Activated CD4-positive, alpha-beta T cell treated with anti-CD3 and anti-CD28 coated beads for 36 hours (primary cell): ENCODE results near the gene FRMD4A. TPM values are rescaled to one million over a fixed set of nuclear protein-coding genes. Genes with fewer than 3 reads are reported as not detected.

ENCODE experiments used
- ATAC-seq: fragments of 200-7000 bp; cut with Tn5 transposase; one replicate; pipeline ENCODE4 v1.10.0; 2021; ENCODE audit warnings: mild to moderate bottlenecking, moderate library complexity
- CTCF ChIA-PET: fragments of 350-600 bp; sonication (Branson Sonifier 250); formaldehyde crosslinking; loops from one replicate; lab custom pipeline; 2021; ENCODE audit warnings: antibody characterized with exemption; lab: Charles Lee
- POLR2A ChIA-PET: fragments of 350-600 bp; sonication (Branson Sonifier 250); formaldehyde crosslinking; loops from one replicate; lab custom pipeline; 2021; ENCODE audit warnings: antibody characterized with exemption, inconsistent platforms; lab: Charles Lee
- DNase-seq: peaks from one replicate; pipeline ENCODE4 v3.0.0-alpha.2; 2020
- H3K27ac Mint-ChIP-seq: one replicate; pipeline ENCODE4 v1.8.0; 2021; ENCODE audit warnings: mixed read lengths
- H3K27me3 Mint-ChIP-seq: one replicate; pipeline ENCODE4 v1.8.0; 2021; ENCODE audit warnings: mixed read lengths
- H3K36me3 Mint-ChIP-seq: one replicate; pipeline ENCODE4 v1.8.0; 2021; ENCODE audit warnings: low read depth, mixed read lengths
- H3K4me1 Mint-ChIP-seq: one replicate; pipeline ENCODE4 v1.8.0; 2021; ENCODE audit warnings: mixed read lengths
- H3K4me3 Mint-ChIP-seq: one replicate; pipeline ENCODE4 v1.8.0; 2021; ENCODE audit warnings: mild to moderate bottlenecking, moderate library complexity, mixed read lengths
- H3K9me3 Mint-ChIP-seq: one replicate; pipeline ENCODE4 v1.8.0; 2021; ENCODE audit warnings: low read depth, mixed read lengths
- intact Hi-C, 2 experiments: fragments of 100-400 bp; cut with DNase I in 1 of 2; cut with micrococcal nuclease in 1 of 2; formaldehyde crosslinking; loops; one replicate each; pipeline versions ENCODE4 v1.14.2 to v1.15.1; 2022 to 2024; cut with DNase I, micrococcal nuclease
- total RNA-seq, 2 experiments: library from RNA; stranded (reverse); gene quantifications; one replicate each; pipeline ENCODE4 v1.2.3, GENCODE V29; 2021

The FRMD4A gene
- total RNA-seq, 2 experiments from 2014 or later = 0.85 to 1.3 TPM

DNA sequence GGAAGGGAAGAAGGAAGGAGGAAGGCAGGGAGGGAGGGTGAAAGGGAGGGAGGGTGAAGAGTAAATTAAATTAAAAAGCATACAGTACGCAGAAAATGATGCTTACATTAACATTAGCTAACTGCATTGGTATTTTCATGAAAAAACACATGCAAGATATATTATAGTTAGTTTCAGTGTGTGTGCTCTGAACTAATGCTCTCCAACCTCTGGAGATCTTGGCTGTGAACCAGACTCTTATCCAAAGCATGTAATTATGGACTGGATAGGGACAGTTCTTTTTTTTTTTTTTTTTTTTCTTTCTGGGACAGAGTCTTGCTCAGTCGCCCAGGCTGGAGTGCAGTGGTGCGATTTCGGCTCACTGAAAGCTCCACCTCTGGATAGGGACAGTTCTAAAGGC, 357.0 kb downstream of the FRMD4A start:
- ChIA-PET CTCF (no interaction called here), POLR2A (no interaction called here)
- Mint-ChIP-seq H3K27ac (no peak overlapping the region), H3K9me3 (no peaks in the 10 kb centered on the region), H3K36me3 (no peaks in the 10 kb centered on the region), H3K27me3 (peaks cover 5% of the 10 kb centered on the region), H3K4me3 (no peak overlapping the region), H3K4me1 (peaks cover 12% of the 10 kb centered on the region)
- no peak for ATAC-seq
- no peak for DNase-seq
- intact Hi-C loops = no loop called here

DNA sequence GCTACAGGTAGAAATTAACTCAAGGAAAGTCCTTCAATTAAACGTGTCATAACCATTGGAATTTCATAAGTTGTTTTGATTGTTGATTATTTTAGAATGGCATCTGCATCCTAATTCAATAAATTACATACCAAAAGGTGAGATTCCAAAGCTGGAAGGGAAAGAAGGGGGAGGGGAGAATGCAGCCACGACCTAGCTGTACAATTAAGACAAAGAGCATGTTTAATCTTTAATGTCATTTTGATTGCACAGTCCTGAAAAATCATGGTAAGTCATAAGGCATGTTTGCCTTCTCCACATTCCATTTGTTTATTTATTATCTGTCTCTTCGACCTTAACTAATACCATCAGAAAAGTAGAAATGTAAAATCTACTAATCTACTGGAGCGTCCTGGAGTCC, 358.1 kb downstream of the FRMD4A start:
- Mint-ChIP-seq H3K36me3 (no peaks in the 10 kb centered on the region), H3K9me3 (no peaks in the 10 kb centered on the region), H3K4me1 (peaks cover 12% of the 10 kb centered on the region), H3K27ac (no peak overlapping the region), H3K4me3 (no peak overlapping the region), H3K27me3 (peaks cover 5% of the 10 kb centered on the region)
- ChIA-PET CTCF (no interaction called here), POLR2A (no interaction called here)
- intact Hi-C loops = no loop called here
- DNase-seq = no peak
- no peak for ATAC-seq

DNA sequence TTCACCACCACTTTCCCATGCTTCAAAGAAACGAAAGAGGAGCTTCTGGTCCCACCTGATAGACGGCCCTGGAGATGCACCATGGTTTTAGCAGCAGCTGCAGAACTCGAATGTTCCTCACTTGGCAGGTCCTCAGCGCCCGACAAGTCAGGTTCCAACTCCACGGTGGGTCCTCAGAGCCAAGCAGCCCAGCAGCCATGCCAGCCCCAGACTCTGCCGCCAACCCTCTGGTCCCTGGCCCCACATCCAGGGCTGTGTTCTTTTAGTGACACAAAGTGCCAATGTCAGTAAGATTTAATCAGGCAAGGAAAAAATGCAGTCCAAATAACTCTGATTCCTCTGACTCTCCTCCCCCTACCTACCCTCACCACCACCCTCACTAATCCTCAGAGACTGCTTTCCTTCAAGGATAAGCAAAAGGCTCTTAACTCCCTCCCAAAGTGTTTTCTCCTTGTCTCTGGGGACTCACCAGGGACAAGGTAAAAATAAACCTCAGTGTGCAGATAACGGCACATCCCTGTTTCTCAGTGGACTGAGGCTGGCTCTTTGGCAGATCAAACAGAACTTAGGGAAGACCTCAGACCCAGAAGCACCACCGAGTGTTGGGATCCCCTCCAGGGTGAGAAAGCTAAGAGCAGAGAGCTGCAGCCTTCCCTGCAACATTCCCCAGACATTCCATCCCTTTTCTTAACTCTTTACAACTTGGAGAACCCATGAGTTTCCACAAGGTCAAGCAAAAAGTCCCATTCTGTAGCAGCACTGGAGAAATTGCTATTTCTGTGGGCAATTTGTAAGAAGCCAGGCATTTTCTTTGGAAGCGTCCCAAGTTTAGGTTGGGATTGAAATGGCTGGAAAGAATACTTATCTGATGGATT, 358.9 kb downstream of the FRMD4A start:
- peaks cover 5% of the 10 kb centered on the region for H3K27me3 Mint-ChIP-seq
- DNase-seq (no peak), ATAC-seq (no peak)
- H3K4me3 Mint-ChIP-seq = no peak overlapping the region
- no peaks in the 10 kb centered on the region for H3K36me3 Mint-ChIP-seq
- POLR2A ChIA-PET = no interaction called here
- intact Hi-C loops = no loop called here
- CTCF ChIA-PET = no interaction called here
- H3K4me1 Mint-ChIP-seq = peaks cover 12% of the 10 kb centered on the region
- no peak overlapping the region for H3K27ac Mint-ChIP-seq
- H3K9me3 Mint-ChIP-seq = no peaks in the 10 kb centered on the region

DNA sequence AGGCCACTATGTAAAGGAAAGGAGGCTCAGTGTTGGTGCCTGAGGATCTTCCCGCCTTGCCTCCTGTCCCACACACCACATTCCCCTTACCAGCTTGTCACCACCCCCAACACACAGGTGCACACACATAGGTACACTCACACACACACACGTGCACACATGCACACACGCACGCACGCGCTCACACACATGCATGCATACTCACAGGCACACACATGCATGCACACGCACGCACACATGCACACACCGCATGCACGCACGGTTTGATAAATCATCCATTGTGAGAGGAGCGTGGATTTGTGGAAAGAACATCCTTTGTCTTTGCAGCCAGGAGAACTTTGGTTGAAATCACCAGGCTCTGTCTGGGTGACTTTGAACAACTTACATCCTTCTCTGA, 359.8 kb downstream of the FRMD4A start:
- Mint-ChIP-seq H3K27ac (no peak overlapping the region), H3K36me3 (no peaks in the 10 kb centered on the region), H3K27me3 (peaks cover 5% of the 10 kb centered on the region), H3K9me3 (no peaks in the 10 kb centered on the region), H3K4me1 (peaks cover 12% of the 10 kb centered on the region), H3K4me3 (no peak overlapping the region)
- intact Hi-C loops = no loop called here
- ChIA-PET POLR2A (no interaction called here), CTCF (no interaction called here)
- no peak for DNase-seq
- no peak for ATAC-seq

DNA sequence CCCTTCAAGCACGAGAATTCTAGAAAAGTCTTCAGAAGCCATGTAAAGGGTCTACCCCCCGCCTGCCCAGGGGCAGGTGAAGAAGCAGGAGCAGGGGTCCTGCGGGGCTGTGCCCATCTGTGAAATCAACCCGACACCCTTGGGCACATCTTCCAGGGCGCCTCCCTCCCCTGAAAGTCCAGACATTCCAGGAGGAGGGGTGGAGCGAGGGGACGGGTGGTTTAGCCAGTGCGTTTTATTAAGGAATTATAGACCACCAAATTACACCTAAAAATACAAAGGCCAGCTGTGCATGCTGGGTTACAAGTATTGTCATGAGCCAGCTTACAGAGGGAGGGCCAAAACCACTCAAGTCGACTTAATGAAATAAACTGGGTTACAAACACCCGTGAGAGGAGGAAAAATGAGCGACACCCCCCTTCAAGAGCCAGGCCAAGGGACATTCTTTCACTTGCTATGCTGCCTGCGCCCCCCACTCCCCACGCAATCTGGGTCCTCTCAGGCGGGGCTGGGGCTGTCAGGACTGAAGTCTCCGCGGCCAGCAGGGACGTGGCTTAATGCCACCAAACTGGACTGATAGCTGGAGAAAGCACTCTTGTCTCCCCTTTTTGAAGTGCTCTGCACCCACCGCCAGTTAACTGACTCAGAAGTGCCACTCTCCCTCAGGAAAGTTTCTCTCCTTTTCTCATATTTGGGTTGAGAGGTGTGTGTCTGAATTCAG, 360.3 kb downstream of the FRMD4A start:
- no peaks in the 10 kb centered on the region for H3K9me3 Mint-ChIP-seq
- no peaks in the 10 kb centered on the region for H3K36me3 Mint-ChIP-seq
- no peak overlapping the region for H3K27ac Mint-ChIP-seq
- no peak for DNase-seq
- H3K27me3 Mint-ChIP-seq = peaks cover 5% of the 10 kb centered on the region
- ChIA-PET POLR2A (interaction anchor here (0.6 to 1.2 kb wide), 2 partner anchors 9 to 215 kb away, joined by 3 to 7 read pairs; no protein-coding TSS in a partner anchor), CTCF (interaction anchor here (0.8 kb wide), 1 partner anchor 20 kb away, joined by 3 read pairs; no protein-coding TSS in a partner anchor)
- ATAC-seq = no peak
- no peak overlapping the region for H3K4me3 Mint-ChIP-seq
- H3K4me1 Mint-ChIP-seq = peaks cover 12% of the 10 kb centered on the region
- intact Hi-C loops = no loop called here

DNA sequence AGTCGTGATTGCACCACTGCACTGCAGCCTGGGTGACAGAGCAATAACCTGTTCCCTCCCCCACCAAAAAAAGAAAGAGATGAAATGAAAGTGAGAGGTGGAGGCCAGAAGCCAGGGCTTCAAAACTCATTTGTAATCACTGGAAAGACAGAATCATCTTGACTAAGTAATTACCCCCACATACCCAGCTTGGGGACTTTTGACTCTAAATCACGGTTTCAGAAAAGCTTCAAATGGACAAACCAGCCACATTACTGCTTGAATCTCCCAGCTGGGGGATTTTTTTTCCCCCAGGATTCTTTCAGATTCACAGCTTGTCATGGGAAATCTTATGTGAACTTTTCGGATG, 361.0 kb downstream of the FRMD4A start:
- Mint-ChIP-seq H3K27ac (no peak overlapping the region), H3K9me3 (no peaks in the 10 kb centered on the region), H3K36me3 (no peaks in the 10 kb centered on the region), H3K27me3 (peaks cover 5% of the 10 kb centered on the region), H3K4me1 (peaks cover 12% of the 10 kb centered on the region), H3K4me3 (no peak overlapping the region)
- ATAC-seq = peak; percentile 93
- POLR2A ChIA-PET = interaction anchor here (0.6 to 1.2 kb wide), 2 partner anchors 9 to 215 kb away, joined by 3 to 7 read pairs; no protein-coding TSS in a partner anchor
- DNase-seq = peak; percentile 53
- intact Hi-C loops = loop anchor here in 1 of 2 experiments (1.0 kb wide), 1 partner anchor 40 kb away; no protein-coding TSS in a partner anchor
- CTCF ChIA-PET = interaction anchor here (0.8 kb wide), 1 partner anchor 19 kb away, joined by 3 read pairs; no protein-coding TSS in a partner anchor

DNA sequence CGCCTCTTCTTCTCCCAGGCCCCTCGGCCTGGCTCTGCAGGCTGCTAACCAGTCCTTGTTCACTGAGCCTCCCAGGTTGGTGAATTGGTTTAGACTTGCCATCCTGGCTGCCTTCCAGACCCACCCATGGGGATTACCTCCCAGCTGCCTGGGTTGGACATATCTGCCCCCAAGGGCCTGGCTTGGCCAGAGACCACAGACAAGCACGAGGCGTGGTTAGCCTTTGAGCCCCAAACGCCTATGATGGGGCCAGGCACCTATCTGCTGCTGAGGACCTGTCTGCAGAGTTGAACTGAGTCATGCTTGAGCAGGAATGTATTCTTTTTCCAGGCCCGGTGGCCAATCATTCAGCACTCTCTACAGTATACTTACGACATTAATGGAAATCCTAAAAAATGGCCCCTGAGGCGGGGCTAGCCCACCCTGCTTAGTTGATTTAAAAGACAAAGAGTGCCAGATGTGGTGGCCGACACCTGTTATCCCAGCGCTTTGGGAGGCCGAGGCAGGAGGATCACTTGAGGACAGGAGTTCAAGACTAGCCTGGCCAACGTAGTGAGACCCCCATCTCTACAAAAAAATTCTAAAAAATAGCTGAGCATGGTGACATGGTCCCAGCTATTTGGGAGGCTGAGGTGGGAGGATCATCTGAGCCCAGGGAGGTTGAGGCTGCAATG, 361.5 kb downstream of the FRMD4A start:
- CTCF ChIA-PET = interaction anchor here (0.8 kb wide), 1 partner anchor 19 kb away, joined by 3 read pairs; no protein-coding TSS in a partner anchor
- peaks cover 12% of the 10 kb centered on the region for H3K4me1 Mint-ChIP-seq

DNA sequence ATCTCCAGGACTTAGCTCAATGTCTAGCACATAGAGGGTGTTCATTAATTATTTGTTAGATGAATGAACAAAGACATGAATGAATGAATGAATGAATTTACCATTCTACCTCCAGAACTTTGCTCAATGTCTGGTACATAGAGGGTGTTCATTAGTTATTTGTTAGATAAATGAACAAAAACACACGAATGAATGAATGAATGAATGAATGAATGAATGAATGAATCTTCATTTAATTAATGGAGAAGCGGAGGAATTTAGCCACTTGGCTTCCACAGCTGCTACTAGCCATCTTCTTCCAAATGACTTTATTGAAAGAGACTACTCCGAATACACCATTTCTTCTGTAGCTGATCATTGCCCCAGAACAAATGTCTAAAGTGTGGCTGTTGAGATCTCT, 368.9 kb downstream of the FRMD4A start:
- intact Hi-C loops = no loop called here
- H3K4me3 Mint-ChIP-seq = no peak overlapping the region
- H3K27me3 Mint-ChIP-seq = no peaks in the 10 kb centered on the region
- H3K36me3 Mint-ChIP-seq = no peaks in the 10 kb centered on the region
- CTCF ChIA-PET = no interaction called here
- H3K9me3 Mint-ChIP-seq = no peaks in the 10 kb centered on the region
- H3K27ac Mint-ChIP-seq = no peak overlapping the region
- peaks cover 11% of the 10 kb centered on the region for H3K4me1 Mint-ChIP-seq
- ATAC-seq = no peak
- no peak for DNase-seq
- POLR2A ChIA-PET = no interaction called here

More for the DNA sequence above, 361.5 kb downstream of the FRMD4A start:
- H3K27ac Mint-ChIP-seq = no peak overlapping the region
- peaks cover 5% of the 10 kb centered on the region for H3K27me3 Mint-ChIP-seq
- no peaks in the 10 kb centered on the region for H3K9me3 Mint-ChIP-seq
- POLR2A ChIA-PET = interaction anchor here (1.2 kb wide), 1 partner anchor 216 kb away, joined by 7 read pairs; no protein-coding TSS in a partner anchor
- intact Hi-C loops = loop anchor here in 1 of 2 experiments (1.0 kb wide), 1 partner anchor 40 kb away; no protein-coding TSS in a partner anchor
- ATAC-seq = no peak
- no peak for DNase-seq
- no peak overlapping the region for H3K4me3 Mint-ChIP-seq
- H3K36me3 Mint-ChIP-seq = no peaks in the 10 kb centered on the region

DNA sequence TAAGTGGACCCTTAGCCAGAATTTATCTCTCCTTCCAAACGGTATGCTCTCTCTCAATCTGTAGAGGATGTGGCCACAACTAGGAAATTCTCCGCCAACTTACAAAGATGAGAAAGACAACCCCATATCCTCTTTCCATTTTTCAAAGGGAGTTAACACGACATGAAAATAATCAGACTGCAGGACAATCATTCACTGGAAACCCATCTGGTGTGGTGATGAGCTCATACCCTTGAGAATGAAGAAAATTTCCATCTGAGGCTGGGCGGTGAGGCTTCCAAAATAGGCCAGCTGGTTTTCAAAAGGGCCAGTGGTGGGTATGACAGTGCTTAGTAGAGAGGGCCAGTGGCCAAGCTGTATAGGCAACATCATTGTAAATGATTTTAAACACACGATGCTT, 369.6 kb downstream of the FRMD4A start:
- POLR2A ChIA-PET = no interaction called here
- ATAC-seq = no peak
- no peaks in the 10 kb centered on the region for H3K36me3 Mint-ChIP-seq
- no peak overlapping the region for H3K4me3 Mint-ChIP-seq
- H3K27ac Mint-ChIP-seq = no peak overlapping the region
- CTCF ChIA-PET = interaction anchor here (0.6 kb wide), 1 partner anchor 215 kb away, joined by 3 read pairs; no protein-coding TSS in a partner anchor
- H3K4me1 Mint-ChIP-seq = peaks cover 11% of the 10 kb centered on the region
- H3K9me3 Mint-ChIP-seq = no peaks in the 10 kb centered on the region
- H3K27me3 Mint-ChIP-seq = no peaks in the 10 kb centered on the region
- DNase-seq = no peak
- intact Hi-C loops = no loop called here

DNA sequence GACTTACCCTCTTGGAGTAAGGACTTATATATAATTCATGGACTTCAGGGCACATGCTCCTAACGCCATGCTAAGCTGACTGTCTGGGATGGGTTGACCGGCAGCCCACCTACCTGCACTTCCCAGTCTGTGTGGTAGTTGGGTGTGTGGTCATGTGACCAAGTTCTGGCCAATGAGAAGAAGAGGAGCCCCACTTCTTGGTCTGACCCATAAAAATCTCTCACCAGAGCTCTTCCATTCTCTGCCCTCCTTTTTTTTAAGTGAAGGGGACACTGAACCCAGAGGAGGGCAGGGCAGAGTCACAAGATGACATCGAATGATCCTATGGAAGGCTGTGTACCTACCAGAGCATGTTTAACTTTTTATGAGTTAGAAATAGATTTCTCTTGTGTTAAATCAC, 370.1 kb downstream of the FRMD4A start:
- POLR2A ChIA-PET = no interaction called here

More for the DNA sequence above, 370.1 kb downstream of the FRMD4A start:
- H3K36me3 Mint-ChIP-seq = no peaks in the 10 kb centered on the region
- DNase-seq (no peak), ATAC-seq (no peak)
- intact Hi-C loops = no loop called here
- peaks cover 11% of the 10 kb centered on the region for H3K4me1 Mint-ChIP-seq
- H3K27ac Mint-ChIP-seq = no peak overlapping the region
- H3K4me3 Mint-ChIP-seq = no peak overlapping the region
- CTCF ChIA-PET = interaction anchor here (0.6 to 0.8 kb wide), 2 partner anchors 137 to 215 kb away, joined by 3 to 4 read pairs; no protein-coding TSS in a partner anchor
- no peaks in the 10 kb centered on the region for H3K27me3 Mint-ChIP-seq
- H3K9me3 Mint-ChIP-seq = no peaks in the 10 kb centered on the region
